ENCODE results near the gene ATP6V0C. TPM values are rescaled to one million over a fixed set of nuclear protein-coding genes. Genes with fewer than 3 reads are reported as not detected.
A peak's percentile ranks its signal among the peaks of the same experiment; 100 is the strongest.

The ATP6V0C gene
- total and polyA plus RNA-seq, 2 of the 8 experiments (the other 6 are each of a cell fraction or from before 2014, with no cell fraction given): 125 to 176 TPM

GRCh38 chr16:2531696-2532493 lies 18.1 kb downstream of the ATP6V0C start (continued):
- peak; percentile 13 for TF ChIP-seq TAF7 (optimal IDR thresholded peaks at IDR 0.05; ENCODE audit: borderline replicate concordance, low read depth, low read length)
- TF ChIP-seq NRF1 (IDR thresholded peaks at IDR 0.05; ENCODE audit: low read depth, low read length): peak; percentile 46; the same call in 1 of the 2 replicates
- TF ChIP-seq ASH2L (IDR thresholded peaks at IDR 0.05; ENCODE audit: low read length): no peak
- TF ChIP-seq HDAC6 (IDR thresholded peaks at IDR 0.05; ENCODE audit: low read depth, low read length): no peak
- no peak for TF ChIP-seq EZH2 (IDR thresholded peaks at IDR 0.05; ENCODE audit: low read depth, low read length, severe bottlenecking)
- TF ChIP-seq ATF3 (IDR thresholded peaks at IDR 0.05; ENCODE audit: insufficient read depth, low read depth, low read length): no peak
- TF ChIP-seq E2F6 (IDR thresholded peaks at IDR 0.05): peak; percentile 81
- TF ChIP-seq GTF2F1 (IDR thresholded peaks at IDR 0.05; ENCODE audit: borderline replicate concordance, low read depth, low read length): no peak
- TF ChIP-seq POLR2A (IDR thresholded peaks at IDR 0.05; ENCODE audit: control extremely low read depth in 1 of 2, low read depth in 2 of 2, low read length in 2 of 2): peak; percentile 88 to 89
- TF ChIP-seq USF2 (IDR thresholded peaks at IDR 0.05; ENCODE audit: low read length): peak; percentile 56
- TF ChIP-seq FOSL1 (IDR thresholded peaks at IDR 0.05; ENCODE audit: insufficient read depth, low read depth, low read length): no peak
- TF ChIP-seq YY1 (IDR thresholded peaks at IDR 0.05; ENCODE audit: low read depth, low read length): no peak
- no peak for TF ChIP-seq TCF12 (IDR thresholded peaks at IDR 0.05; ENCODE audit: low read depth, low read length)
- no peak for TF ChIP-seq POU5F1 (IDR thresholded peaks at IDR 0.05; ENCODE audit: low read depth, low read length)
- no peak for TF ChIP-seq CHD2 (IDR thresholded peaks at IDR 0.05; ENCODE audit: low read length)
- no peak for TF ChIP-seq RFX5 (IDR thresholded peaks at IDR 0.05; ENCODE audit: borderline replicate concordance, low read depth, low read length)
- peak; percentile 38; the same call in 1 of the 2 replicates for TF ChIP-seq PHF8 (conservative IDR thresholded peaks at IDR 0.05; ENCODE audit: low read depth, low read length)
- no peak for TF ChIP-seq SRF (IDR thresholded peaks at IDR 0.05; ENCODE audit: low read depth, low read length)
- peak in 1 of 2 experiments; percentile 21; a peak in 1 of 3 replicates for TF ChIP-seq EP300 (IDR thresholded peaks at IDR 0.05; ENCODE audit: borderline replicate concordance in 1 of 2, low read depth in 2 of 2, low read length in 2 of 2)
- TF ChIP-seq SP2 (IDR thresholded peaks at IDR 0.05; ENCODE audit: low read length): no peak
- peak; percentile 2 for TF ChIP-seq NANOG (IDR thresholded peaks at IDR 0.05; ENCODE audit: insufficient read depth, low read depth, low read length, poor library complexity, severe bottlenecking)

All from H1 (cell line).